SU-DHL-6 (cell line): Measurements from ENCODE around the gene ALS2CL.

Experiments
- EZH2phosphoT487 ChIP-seq: fragments of 200-600 bp; sonication (generic), shearing (Covaris generic); conservative IDR thresholded peaks from 2 replicates; pipeline ENCODE4 v1.6.1; 2018; ENCODE audit warnings: mild to moderate bottlenecking, antibody characterized with exemption, low read length, moderate library complexity, mixed read lengths
- TF ChIP-seq, protein P1 (sequence below): fragments of 200-600 bp; sonication (generic); IDR thresholded peaks from one replicate; pipeline ENCODE4 v1.5.1; 2017; ENCODE audit warnings: antibody characterized with exemption, mild to moderate bottlenecking, low read length, moderate library complexity; ENCODE audit not compliant: insufficient read depth, poor library complexity, severe bottlenecking

GRCh38 chr3:46679681-46680080, 13.8 kb downstream of the ALS2CL start:
- TF ChIP-seq, protein P1, sequence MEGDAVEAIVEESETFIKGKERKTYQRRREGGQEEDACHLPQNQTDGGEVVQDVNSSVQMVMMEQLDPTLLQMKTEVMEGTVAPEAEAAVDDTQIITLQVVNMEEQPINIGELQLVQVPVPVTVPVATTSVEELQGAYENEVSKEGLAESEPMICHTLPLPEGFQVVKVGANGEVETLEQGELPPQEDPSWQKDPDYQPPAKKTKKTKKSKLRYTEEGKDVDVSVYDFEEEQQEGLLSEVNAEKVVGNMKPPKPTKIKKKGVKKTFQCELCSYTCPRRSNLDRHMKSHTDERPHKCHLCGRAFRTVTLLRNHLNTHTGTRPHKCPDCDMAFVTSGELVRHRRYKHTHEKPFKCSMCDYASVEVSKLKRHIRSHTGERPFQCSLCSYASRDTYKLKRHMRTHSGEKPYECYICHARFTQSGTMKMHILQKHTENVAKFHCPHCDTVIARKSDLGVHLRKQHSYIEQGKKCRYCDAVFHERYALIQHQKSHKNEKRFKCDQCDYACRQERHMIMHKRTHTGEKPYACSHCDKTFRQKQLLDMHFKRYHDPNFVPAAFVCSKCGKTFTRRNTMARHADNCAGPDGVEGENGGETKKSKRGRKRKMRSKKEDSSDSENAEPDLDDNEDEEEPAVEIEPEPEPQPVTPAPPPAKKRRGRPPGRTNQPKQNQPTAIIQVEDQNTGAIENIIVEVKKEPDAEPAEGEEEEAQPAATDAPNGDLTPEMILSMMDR = no peak
- TF ChIP-seq EZH2phosphoT487 = no peak
